HEK293 (cell line): Measurements from ENCODE around the gene CHSY1.
A peak's percentile ranks its signal among the peaks of the same experiment; 100 is the strongest.

Experiments
- GLI2 ChIP-seq: fragments of 450-650 bp; formaldehyde crosslinking; IDR thresholded peaks from 2 replicates; pipeline ENCODE4; 2017; ENCODE audit warnings: missing biosample characterization, missing genetic modification characterization, low read depth, borderline replicate concordance
- GLI4 ChIP-seq: fragments of 450-650 bp; formaldehyde crosslinking; IDR thresholded peaks from 2 replicates; pipeline ENCODE4 v1.5.1; 2016; ENCODE audit warnings: missing biosample characterization, missing genetic modification characterization
- HOXC10 ChIP-seq: sonication (generic); formaldehyde crosslinking; IDR thresholded peaks from 2 replicates; pipeline ENCODE4 v1.8.1; 2023; ENCODE audit warnings: mild to moderate bottlenecking, missing genetic modification reagents
- IKZF3 ChIP-seq: fragments of 450-650 bp; IDR thresholded peaks from 2 replicates; pipeline ENCODE4 v1.5.0; 2018; ENCODE audit warnings: missing biosample characterization, mild to moderate bottlenecking, missing genetic modification characterization, moderate library complexity
- KLF1 ChIP-seq: fragments of 450-650 bp; formaldehyde crosslinking; IDR thresholded peaks from 2 replicates; pipeline ENCODE4 v1.5.1; 2016; ENCODE audit warnings: missing biosample characterization, missing genetic modification characterization
- TCF7L2 ChIP-seq: IDR thresholded peaks from 2 replicates; pipeline ENCODE4 v1.6.1; 2011; ENCODE audit warnings: low read depth, mild to moderate bottlenecking, inconsistent platforms, low read length, moderate library complexity, borderline replicate concordance
- ZBTB17 ChIP-seq: fragments of 450-650 bp; formaldehyde crosslinking; IDR thresholded peaks from 2 replicates; pipeline ENCODE4 v1.5.1; 2016; ENCODE audit warnings: missing biosample characterization, missing genetic modification characterization
- ZBTB20 ChIP-seq: fragments of 450-650 bp; formaldehyde crosslinking; IDR thresholded peaks from 2 replicates; pipeline ENCODE4 v1.5.1; 2016; ENCODE audit warnings: missing biosample characterization, missing genetic modification characterization
- ZFP3 ChIP-seq: fragments of 450-650 bp; formaldehyde crosslinking; IDR thresholded peaks from 2 replicates; pipeline ENCODE4 v1.5.1; 2016; ENCODE audit warnings: low read depth, missing biosample characterization, missing genetic modification characterization
- ZNF10 ChIP-seq: fragments of 450-650 bp; formaldehyde crosslinking; IDR thresholded peaks from 2 replicates; pipeline ENCODE4 v1.5.1; 2017; ENCODE audit warnings: missing biosample characterization, missing genetic modification characterization
- ZNF132 ChIP-seq: fragments of 450-650 bp; formaldehyde crosslinking; IDR thresholded peaks from 2 replicates; pipeline ENCODE4 v1.5.1; 2017; ENCODE audit warnings: missing biosample characterization, missing genetic modification characterization, borderline replicate concordance
- ZNF146 ChIP-seq: fragments of 450-650 bp; formaldehyde crosslinking; IDR thresholded peaks from 2 replicates; pipeline ENCODE4 v1.5.1; 2016; ENCODE audit warnings: missing biosample characterization, missing genetic modification characterization
- ZNF157 ChIP-seq: fragments of 450-650 bp; formaldehyde crosslinking; IDR thresholded peaks from 2 replicates; pipeline ENCODE4 v1.5.1; 2016; ENCODE audit warnings: missing biosample characterization, missing genetic modification characterization
- ZNF202 ChIP-seq: fragments of 450-650 bp; formaldehyde crosslinking; IDR thresholded peaks from 2 replicates; pipeline ENCODE4 v1.5.1; 2016; ENCODE audit warnings: missing biosample characterization, missing genetic modification characterization, borderline replicate concordance
- ZNF274 ChIP-seq, 2 experiments: fragments of 200-500 bp in 1 of 2; fragments of 450-650 bp in 1 of 2; sonication (Bioruptor generic) in 1 of 2; formaldehyde crosslinking in 1 of 2; IDR thresholded peaks; 2 replicates each; pipeline versions ENCODE4 v1.5.1 to v1.6.1; 2014 to 2016; ENCODE audit warnings: borderline replicate concordance in 1 of 2, inconsistent platforms in 1 of 2, low read length in 1 of 2, missing biosample characterization in 1 of 2, missing genetic modification characterization in 1 of 2
- ZNF335 ChIP-seq: fragments of 450-650 bp; formaldehyde crosslinking; conservative IDR thresholded peaks from 2 replicates; pipeline ENCODE4 v1.5.1; 2016; ENCODE audit warnings: missing biosample characterization, missing genetic modification characterization
- ZNF433 ChIP-seq: fragments of 450-650 bp; formaldehyde crosslinking; IDR thresholded peaks from 2 replicates; pipeline ENCODE4 v1.5.1; 2016; ENCODE audit warnings: missing biosample characterization, missing genetic modification characterization, low read depth
- ZNF544 ChIP-seq: fragments of 450-650 bp; formaldehyde crosslinking; IDR thresholded peaks from 2 replicates; pipeline ENCODE4 v1.5.0; 2017; ENCODE audit warnings: missing biosample characterization, missing genetic modification characterization
- ZNF621 ChIP-seq: fragments of 450-650 bp; formaldehyde crosslinking; IDR thresholded peaks from 2 replicates; pipeline ENCODE4 v1.5.1; 2017; ENCODE audit warnings: missing biosample characterization, missing genetic modification characterization
- ZNF658 ChIP-seq: fragments of 450-650 bp; formaldehyde crosslinking; IDR thresholded peaks from 2 replicates; pipeline ENCODE4; 2016; ENCODE audit warnings: missing biosample characterization, missing genetic modification characterization
- ZNF660 ChIP-seq: fragments of 450-650 bp; IDR thresholded peaks from 2 replicates; pipeline ENCODE4 v1.5.1; 2018; ENCODE audit warnings: missing biosample characterization, mild to moderate bottlenecking, missing genetic modification characterization
- ZNF701 ChIP-seq: fragments of 450-650 bp; formaldehyde crosslinking; IDR thresholded peaks from 2 replicates; pipeline ENCODE4 v1.5.1; 2016; ENCODE audit warnings: missing biosample characterization, missing genetic modification characterization
- ZNF76 ChIP-seq: fragments of 450-650 bp; formaldehyde crosslinking; IDR thresholded peaks from 2 replicates; pipeline ENCODE4; 2016; ENCODE audit warnings: low read depth, missing biosample characterization, missing genetic modification characterization, borderline replicate concordance
- ZNF785 ChIP-seq: fragments of 450-650 bp; formaldehyde crosslinking; IDR thresholded peaks from 2 replicates; pipeline ENCODE4 v1.5.1; 2016; ENCODE audit warnings: missing biosample characterization, missing genetic modification characterization
- ZNF837 ChIP-seq: fragments of 450-650 bp; formaldehyde crosslinking; IDR thresholded peaks from 2 replicates; pipeline ENCODE4 v1.5.1; 2016; ENCODE audit warnings: missing biosample characterization, missing genetic modification characterization
- ZNF843 ChIP-seq: fragments of 450-650 bp; formaldehyde crosslinking; IDR thresholded peaks from 2 replicates; pipeline ENCODE4 v1.5.1; 2016; ENCODE audit warnings: missing biosample characterization, missing genetic modification characterization
- TF ChIP-seq, protein P1 (sequence below): fragments of 450-650 bp; formaldehyde crosslinking; IDR thresholded peaks from 2 replicates; pipeline ENCODE4 v1.5.1; 2016; ENCODE audit warnings: missing biosample characterization, missing genetic modification characterization
- TF ChIP-seq, protein P2 (sequence below): fragments of 450-650 bp; formaldehyde crosslinking; optimal IDR thresholded peaks from 2 replicates; pipeline ENCODE3; 2016; ENCODE audit warnings: missing biosample characterization, mild to moderate bottlenecking, missing genetic modification characterization
- TF ChIP-seq, protein P3 (sequence below): fragments of 450-650 bp; formaldehyde crosslinking; IDR thresholded peaks from 2 replicates; pipeline ENCODE4 v1.5.1; 2016; ENCODE audit warnings: missing biosample characterization, missing genetic modification characterization
- TF ChIP-seq, protein P4 (sequence below): fragments of 450-650 bp; formaldehyde crosslinking; IDR thresholded peaks from 2 replicates; pipeline ENCODE4 v1.5.1; 2016; ENCODE audit warnings: missing biosample characterization, missing genetic modification characterization
- TF ChIP-seq, protein P5 (sequence below): fragments of 450-650 bp; formaldehyde crosslinking; IDR thresholded peaks from 2 replicates; pipeline ENCODE4 v1.5.1; 2016; ENCODE audit warnings: missing biosample characterization, missing genetic modification characterization

Gene CHSY1

DNA sequence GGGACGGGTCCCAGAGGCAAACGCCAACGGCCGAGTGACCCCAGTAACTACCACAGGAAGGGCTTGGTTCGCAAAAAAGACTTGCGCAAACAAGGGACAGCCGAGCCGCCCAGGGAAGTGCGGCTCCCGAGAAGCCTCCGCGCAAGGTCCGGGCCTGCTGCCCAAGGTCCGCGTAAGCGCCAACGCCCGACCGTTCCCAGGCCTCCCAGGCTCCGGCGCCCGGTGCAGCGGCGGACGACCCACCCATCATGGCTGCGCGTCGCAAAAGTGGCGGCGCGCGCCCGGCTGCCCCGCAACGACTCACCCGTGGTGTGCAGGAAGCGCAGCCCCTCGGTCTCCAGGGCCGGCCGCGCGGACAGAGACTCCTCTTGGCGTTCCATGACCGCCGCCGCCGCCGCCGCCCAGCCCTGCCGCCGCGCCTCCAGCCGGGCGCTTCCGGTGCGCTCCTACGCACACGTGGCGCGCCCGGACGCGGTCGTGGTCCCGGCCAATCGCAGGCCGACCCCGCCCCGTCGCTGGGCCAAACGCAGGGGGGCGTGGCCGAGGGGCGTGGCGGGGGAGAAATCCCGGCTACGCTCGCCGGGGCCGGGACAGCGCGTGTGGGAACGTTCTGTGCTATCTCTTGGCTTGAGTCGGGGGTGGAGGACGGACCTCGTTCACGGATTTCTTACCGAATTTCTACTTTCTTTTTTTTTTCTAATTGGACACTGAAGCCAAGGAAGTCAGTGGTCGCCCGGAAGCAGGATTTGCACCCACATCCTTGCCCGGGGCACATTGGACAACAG, 25.4 kb upstream of the CHSY1 start, which contains the start of gene SELENOS (continued):
- no peak for TF ChIP-seq GLI2 (tag by site-specific recombination)
- TF ChIP-seq, protein P1, sequence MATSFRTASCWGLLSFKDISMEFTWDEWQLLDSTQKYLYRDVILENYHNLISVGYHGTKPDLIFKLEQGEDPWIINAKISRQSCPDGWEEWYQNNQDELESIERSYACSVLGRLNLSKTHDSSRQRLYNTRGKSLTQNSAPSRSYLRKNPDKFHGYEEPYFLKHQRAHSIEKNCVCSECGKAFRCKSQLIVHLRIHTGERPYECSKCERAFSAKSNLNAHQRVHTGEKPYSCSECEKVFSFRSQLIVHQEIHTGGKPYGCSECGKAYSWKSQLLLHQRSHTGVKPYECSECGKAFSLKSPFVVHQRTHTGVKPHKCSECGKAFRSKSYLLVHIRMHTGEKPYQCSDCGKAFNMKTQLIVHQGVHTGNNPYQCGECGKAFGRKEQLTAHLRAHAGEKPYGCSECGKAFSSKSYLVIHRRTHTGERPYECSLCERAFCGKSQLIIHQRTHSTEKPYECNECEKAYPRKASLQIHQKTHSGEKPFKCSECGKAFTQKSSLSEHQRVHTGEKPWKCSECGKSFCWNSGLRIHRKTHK (tag by site-specific recombination), result no peak
- no peak for TF ChIP-seq ZNF621 (tag by site-specific recombination)
- no peak for TF ChIP-seq ZNF157 (tag by site-specific recombination)
- no peak; the same call in 1 of the 2 replicates for TF ChIP-seq ZNF843 (tag by site-specific recombination)
- TF ChIP-seq ZNF10 (tag by site-specific recombination), result 0 out of 2 replicates have a peak, but pooled peaks have one; percentile 22
- TF ChIP-seq ZNF335, result peak; percentile 6; the same call in 1 of the 2 replicates
- peak; percentile 85; the same call in 1 of the 2 replicates for TF ChIP-seq ZNF660 (tag by site-specific recombination)
- no peak for TF ChIP-seq ZNF274 (IDR thresholded peaks at IDR 0.05; ENCODE audit: low read length)
- TF ChIP-seq ZNF274 (tag by site-specific recombination; IDR thresholded peaks at IDR 0.05; ENCODE audit: borderline replicate concordance), result no peak
- TF ChIP-seq ZBTB20, result peak; percentile 52; the same call in 1 of the 2 replicates
- TF ChIP-seq ZNF544, result no peak
- no peak for TF ChIP-seq TCF7L2
- TF ChIP-seq GLI4, result 0 out of 2 replicates have a peak, but pooled peaks have one; percentile 30
- no peak for TF ChIP-seq ZNF146
- TF ChIP-seq, protein P2, sequence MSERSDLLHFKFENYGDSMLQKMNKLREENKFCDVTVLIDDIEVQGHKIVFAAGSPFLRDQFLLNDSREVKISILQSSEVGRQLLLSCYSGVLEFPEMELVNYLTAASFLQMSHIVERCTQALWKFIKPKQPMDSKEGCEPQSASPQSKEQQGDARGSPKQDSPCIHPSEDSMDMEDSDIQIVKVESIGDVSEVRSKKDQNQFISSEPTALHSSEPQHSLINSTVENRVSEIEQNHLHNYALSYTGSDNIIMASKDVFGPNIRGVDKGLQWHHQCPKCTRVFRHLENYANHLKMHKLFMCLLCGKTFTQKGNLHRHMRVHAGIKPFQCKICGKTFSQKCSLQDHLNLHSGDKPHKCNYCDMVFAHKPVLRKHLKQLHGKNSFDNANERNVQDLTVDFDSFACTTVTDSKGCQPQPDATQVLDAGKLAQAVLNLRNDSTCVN (tag by site-specific recombination), result peak; percentile 93
- 0 out of 2 replicates have a peak, but pooled peaks have one; percentile 14 for TF ChIP-seq IKZF3 (tag by site-specific recombination)
- TF ChIP-seq, protein P3, sequence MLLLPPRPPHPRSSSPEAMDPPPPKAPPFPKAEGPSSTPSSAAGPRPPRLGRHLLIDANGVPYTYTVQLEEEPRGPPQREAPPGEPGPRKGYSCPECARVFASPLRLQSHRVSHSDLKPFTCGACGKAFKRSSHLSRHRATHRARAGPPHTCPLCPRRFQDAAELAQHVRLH, result no peak
- TF ChIP-seq, protein P4, sequence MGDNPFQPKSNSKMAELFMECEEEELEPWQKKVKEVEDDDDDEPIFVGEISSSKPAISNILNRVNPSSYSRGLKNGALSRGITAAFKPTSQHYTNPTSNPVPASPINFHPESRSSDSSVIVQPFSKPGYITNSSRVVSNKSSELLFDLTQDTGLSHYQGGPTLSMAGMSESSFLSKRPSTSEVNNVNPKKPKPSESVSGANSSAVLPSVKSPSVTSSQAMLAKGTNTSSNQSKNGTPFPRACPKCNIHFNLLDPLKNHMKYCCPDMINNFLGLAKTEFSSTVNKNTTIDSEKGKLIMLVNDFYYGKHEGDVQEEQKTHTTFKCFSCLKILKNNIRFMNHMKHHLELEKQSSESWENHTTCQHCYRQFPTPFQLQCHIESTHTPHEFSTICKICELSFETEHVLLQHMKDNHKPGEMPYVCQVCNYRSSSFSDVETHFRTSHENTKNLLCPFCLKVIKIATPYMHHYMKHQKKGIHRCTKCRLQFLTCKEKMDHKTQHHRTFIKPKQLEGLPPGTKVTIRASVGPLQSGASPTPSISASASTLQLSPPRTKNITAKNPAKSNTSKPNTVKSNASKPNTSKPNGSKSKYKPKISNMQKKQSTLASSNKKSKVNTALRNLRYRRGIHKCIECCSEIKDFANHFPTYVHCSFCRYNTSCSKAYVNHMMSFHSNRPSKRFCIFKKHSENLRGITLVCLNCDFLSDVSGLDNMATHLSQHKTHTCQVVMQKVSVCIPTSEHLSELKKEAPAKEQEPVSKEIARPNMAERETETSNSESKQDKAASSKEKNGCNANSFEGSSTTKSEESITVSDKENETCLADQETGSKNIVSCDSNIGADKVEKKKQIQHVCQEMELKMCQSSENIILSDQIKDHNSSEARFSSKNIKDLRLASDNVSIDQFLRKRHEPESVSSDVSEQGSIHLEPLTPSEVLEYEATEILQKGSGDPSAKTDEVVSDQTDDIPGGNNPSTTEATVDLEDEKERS (tag by site-specific recombination), result no peak
- no peak for TF ChIP-seq ZNF837 (tag by site-specific recombination)
- TF ChIP-seq ZFP3 (tag by site-specific recombination), result no peak
- no peak for TF ChIP-seq ZNF132 (tag by site-specific recombination)
- no peak for TF ChIP-seq ZNF785 (tag by site-specific recombination)
- TF ChIP-seq ZNF202 (tag by site-specific recombination), result no peak
- TF ChIP-seq, protein P5, sequence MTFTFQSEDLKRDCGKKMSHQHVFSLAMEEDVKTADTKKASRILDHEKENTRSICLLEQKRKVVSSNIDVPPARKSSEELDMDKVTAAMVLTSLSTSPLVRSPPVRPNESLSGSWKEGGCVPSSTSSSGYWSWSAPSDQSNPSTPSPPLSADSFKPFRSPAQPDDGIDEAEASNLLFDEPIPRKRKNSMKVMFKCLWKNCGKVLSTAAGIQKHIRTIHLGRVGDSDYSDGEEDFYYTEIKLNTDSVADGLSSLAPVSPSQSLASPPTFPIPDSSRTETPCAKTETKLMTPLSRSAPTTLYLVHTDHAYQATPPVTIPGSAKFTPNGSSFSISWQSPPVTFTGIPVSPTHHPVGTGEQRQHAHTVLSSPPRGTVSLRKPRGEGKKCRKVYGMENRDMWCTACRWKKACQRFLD (tag by site-specific recombination), result no peak
- TF ChIP-seq KLF1 (tag by site-specific recombination), result peak; percentile 63
- TF ChIP-seq ZNF701 (tag by site-specific recombination), result no peak
- peak; percentile 77 for TF ChIP-seq ZNF76
- TF ChIP-seq ZBTB17 (tag by site-specific recombination), result 0 out of 2 replicates have a peak, but pooled peaks have one; percentile 0
- no peak for TF ChIP-seq ZNF433
- TF ChIP-seq HOXC10 (CRISPR knock-in tag), result peak; percentile 60; the same call in 1 of the 2 replicates
- no peak for TF ChIP-seq ZNF658 (tag by site-specific recombination)
